Cardiac ventricle fibroblast (primary cell): ENCODE measurements around the gene POTEC. TPM values are rescaled to one million over a fixed set of nuclear protein-coding genes. Genes with fewer than 3 reads are reported as not detected.

Experiments
- total RNA-seq: library from RNA; depleted of rRNA; stranded (reverse); fragments of >200 nt; gene quantifications from 2 replicates; pipeline ENCODE4 v1.2.3, GENCODE V29; 2015

Gene POTEC
- not detected in 2 replicates for total RNA-seq

GRCh38 chr18:14543446-14543964, at the start of gene POTEC:
Gene POTEC (minus strand): TSS chr18:14543600. CDS start chr18:14543146, 454 bp downstream.

Other genes starting within 250 kb of the POTEC start
- not detected in 2 replicates for gene ANKRD30B, start 204.6 kb upstream of the POTEC start, total RNA-seq